HEK293 (cell line): ENCODE results near the gene C1QB.
A peak's percentile ranks its signal among the peaks of the same experiment; 100 is the strongest.

ENCODE experiments used
- ZNF621 ChIP-seq: fragments of 450-650 bp; formaldehyde crosslinking; IDR thresholded peaks from 2 replicates; pipeline ENCODE4 v1.5.1; 2017; ENCODE audit warnings: missing biosample characterization, missing genetic modification characterization
- TF ChIP-seq, protein P1 (sequence below): fragments of 450-650 bp; formaldehyde crosslinking; IDR thresholded peaks from 2 replicates; pipeline ENCODE4 v1.5.1; 2016; ENCODE audit warnings: missing biosample characterization, missing genetic modification characterization
- TF ChIP-seq, protein P2 (sequence below): fragments of 450-650 bp; formaldehyde crosslinking; conservative IDR thresholded peaks from 2 replicates; pipeline ENCODE4 v1.5.1; 2016; ENCODE audit warnings: low read depth, missing biosample characterization, missing genetic modification characterization

DNA sequence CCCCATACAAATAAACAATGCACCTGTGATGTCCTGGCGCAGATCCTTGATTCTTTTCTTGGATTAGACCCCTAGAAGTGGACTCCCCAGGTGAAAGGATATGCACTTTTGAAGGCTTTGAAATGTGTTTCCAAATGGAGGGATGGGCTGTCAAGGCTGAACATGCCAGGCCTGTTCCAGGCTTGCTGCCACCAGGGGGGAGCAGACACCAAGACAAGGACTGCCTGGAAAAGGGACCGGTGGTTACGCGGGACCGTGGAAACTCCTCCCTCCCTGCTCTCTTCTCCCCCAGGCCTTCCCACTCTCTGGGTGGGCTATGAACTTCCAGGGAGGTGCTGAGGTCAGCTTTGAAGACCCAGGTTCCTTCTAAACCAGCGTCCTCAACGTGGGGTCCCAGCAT, 12.7 kb downstream of the C1QB start:
- TF ChIP-seq, protein P1, sequence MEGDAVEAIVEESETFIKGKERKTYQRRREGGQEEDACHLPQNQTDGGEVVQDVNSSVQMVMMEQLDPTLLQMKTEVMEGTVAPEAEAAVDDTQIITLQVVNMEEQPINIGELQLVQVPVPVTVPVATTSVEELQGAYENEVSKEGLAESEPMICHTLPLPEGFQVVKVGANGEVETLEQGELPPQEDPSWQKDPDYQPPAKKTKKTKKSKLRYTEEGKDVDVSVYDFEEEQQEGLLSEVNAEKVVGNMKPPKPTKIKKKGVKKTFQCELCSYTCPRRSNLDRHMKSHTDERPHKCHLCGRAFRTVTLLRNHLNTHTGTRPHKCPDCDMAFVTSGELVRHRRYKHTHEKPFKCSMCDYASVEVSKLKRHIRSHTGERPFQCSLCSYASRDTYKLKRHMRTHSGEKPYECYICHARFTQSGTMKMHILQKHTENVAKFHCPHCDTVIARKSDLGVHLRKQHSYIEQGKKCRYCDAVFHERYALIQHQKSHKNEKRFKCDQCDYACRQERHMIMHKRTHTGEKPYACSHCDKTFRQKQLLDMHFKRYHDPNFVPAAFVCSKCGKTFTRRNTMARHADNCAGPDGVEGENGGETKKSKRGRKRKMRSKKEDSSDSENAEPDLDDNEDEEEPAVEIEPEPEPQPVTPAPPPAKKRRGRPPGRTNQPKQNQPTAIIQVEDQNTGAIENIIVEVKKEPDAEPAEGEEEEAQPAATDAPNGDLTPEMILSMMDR (tag by site-specific recombination) = 0 out of 2 replicates have a peak, but pooled peaks have one; percentile 45
- no peak for TF ChIP-seq ZNF621
- TF ChIP-seq, protein P2, sequence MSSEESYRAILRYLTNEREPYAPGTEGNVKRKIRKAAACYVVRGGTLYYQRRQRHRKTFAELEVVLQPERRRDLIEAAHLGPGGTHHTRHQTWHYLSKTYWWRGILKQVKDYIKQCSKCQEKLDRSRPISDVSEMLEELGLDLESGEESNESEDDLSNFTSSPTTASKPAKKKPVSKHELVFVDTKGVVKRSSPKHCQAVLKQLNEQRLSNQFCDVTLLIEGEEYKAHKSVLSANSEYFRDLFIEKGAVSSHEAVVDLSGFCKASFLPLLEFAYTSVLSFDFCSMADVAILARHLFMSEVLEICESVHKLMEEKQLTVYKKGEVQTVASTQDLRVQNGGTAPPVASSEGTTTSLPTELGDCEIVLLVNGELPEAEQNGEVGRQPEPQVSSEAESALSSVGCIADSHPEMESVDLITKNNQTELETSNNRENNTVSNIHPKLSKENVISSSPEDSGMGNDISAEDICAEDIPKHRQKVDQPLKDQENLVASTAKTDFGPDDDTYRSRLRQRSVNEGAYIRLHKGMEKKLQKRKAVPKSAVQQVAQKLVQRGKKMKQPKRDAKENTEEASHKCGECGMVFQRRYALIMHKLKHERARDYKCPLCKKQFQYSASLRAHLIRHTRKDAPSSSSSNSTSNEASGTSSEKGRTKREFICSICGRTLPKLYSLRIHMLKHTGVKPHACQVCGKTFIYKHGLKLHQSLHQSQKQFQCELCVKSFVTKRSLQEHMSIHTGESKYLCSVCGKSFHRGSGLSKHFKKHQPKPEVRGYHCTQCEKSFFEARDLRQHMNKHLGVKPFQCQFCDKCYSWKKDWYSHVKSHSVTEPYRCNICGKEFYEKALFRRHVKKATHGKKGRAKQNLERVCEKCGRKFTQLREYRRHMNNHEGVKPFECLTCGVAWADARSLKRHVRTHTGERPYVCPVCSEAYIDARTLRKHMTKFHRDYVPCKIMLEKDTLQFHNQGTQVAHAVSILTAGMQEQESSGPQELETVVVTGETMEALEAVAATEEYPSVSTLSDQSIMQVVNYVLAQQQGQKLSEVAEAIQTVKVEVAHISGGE (tag by site-specific recombination) = no peak
